GM19023 (cell line): Measurements from ENCODE around the gene MRPL54.

Experiments used
- ATAC-seq: cut with Tn5 transposase; IDR thresholded peaks from one replicate; pipeline ENCODE4 v1.9.1; 2021; ENCODE audit warnings: mild to moderate bottlenecking, moderate library complexity; ENCODE audit not compliant: unreplicated experiment

MRPL54 gene

GRCh38 chr19:3762501-3763459, at the start of gene MRPL54:
MRPL54 (plus strand) TSS chr19:3762682; CDS start chr19:3762701, 19 bp downstream.
- peak; percentile 82 for ATAC-seq

GRCh38 chr19:3716147-3716668, 46.3 kb upstream of the MRPL54 start:
- no peak for ATAC-seq

DNA sequence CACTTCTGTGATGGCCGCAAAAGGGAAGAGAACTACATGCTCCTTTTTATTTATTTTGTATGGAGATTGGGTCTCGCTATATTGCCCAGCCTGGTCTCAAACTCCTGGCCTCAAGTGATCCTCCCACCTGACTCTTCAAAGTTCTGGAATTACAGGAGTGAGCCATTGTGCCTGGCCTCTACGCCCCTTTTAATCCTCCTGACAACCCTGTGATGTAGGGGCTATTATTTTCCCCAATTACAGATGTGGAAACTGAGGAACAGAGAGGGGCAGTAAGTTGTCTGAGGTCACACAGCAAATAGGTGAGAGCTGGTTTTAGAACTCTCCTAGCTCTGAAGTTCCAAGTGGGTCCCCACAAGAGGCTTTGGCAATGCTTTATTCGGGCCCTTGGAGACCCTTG, 42.6 kb upstream of the MRPL54 start:
- ATAC-seq = no peak

GRCh38 chr19:3720349-3720917, 42.0 kb upstream of the MRPL54 start:
- ATAC-seq = no peak

GRCh38 chr19:3721131-3721886, 41.2 kb upstream of the MRPL54 start:
- no peak for ATAC-seq

GRCh38 chr19:3721887-3722442, 40.5 kb upstream of the MRPL54 start:
- no peak for ATAC-seq

DNA sequence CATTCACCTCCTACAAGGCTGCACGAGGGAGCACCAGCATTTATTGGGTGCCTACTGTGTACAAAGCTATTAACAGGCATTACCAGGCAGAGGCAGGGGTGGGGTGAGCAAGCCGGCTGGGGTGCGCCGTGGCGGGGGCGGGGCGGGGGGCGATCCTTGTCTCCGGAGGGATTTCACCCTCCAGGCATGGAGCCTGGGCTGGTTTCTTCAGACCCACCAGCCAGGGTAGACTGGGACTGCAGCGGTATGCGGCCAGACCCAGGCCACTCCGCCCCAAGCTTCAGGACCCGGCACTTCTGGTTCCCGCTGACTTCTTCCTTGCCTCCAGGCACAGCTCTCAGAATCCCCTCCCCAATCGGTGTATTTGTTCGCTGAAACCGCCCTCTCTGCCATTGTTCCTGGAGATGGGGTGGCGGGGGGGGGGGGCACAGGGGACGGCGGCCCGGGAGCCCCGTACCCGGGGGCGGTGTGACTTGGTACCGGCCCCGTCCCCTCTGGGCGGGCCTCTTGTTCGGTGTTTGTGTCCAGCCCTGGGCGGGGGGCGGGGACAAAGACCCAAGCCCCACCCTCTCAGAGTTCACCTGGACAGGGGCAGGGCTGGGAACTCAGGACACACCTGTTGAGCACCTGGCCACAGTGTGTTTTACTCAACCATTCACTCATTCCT, 39.9 kb upstream of the MRPL54 start:
- no peak for ATAC-seq

DNA sequence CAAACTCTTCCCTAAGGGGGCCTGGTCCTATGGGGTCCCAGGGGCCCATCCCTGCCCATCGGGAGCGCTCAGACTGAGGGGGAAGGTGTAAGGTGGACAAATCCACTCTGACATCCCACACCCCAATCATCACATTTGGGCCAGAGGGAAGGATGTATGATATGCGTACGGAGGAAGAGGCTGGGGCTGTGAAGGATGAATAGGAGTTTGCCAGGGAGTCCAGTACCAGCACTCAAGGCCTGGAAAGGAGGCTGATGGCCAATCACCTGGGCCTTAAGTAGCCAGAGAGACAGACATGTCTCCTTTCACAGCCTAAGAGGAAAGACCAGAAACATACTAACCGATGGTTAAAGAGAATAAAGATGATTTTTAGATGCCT, 39.4 kb upstream of the MRPL54 start:
- ATAC-seq = no peak

DNA sequence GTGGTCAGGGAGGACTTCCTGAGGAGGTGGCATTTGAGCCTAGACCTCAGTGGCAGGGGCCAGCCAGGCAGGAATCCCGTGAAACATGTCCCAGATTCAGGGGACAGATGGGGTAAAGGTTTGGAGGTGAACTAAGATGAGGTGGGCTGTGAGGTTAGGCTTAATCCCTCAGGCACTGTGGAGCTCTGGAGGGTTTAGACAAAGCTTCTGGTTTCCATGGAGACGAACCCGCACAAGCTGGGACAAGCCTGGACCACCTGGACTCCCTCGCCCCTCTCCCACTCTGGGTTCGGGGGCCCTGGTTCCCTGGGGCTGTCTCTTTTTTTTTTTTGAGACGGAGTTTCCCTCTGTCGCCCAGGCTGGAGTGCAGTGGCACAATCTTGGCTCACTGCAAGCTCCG, 38.6 kb upstream of the MRPL54 start:
- no peak for ATAC-seq

DNA sequence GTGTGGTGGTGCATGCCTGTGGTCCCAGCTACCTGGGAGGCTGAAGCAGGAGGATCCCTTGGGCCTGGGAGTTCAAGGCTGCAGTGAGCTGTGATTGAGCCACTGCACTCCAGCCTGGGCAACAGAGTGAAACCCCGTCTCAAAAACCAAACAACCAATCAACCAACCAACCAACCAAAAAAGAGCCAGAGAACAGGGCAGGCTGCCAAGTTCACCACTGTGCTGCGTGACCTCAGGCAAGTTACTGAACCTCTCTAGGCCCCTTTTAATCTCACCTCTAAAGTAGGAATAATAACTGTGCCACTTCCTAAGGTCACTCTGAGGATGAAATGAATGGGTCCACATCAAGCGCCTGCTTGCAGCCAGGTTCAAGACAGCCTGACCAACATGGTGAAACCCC, 37.4 kb upstream of the MRPL54 start:
- no peak for ATAC-seq

DNA sequence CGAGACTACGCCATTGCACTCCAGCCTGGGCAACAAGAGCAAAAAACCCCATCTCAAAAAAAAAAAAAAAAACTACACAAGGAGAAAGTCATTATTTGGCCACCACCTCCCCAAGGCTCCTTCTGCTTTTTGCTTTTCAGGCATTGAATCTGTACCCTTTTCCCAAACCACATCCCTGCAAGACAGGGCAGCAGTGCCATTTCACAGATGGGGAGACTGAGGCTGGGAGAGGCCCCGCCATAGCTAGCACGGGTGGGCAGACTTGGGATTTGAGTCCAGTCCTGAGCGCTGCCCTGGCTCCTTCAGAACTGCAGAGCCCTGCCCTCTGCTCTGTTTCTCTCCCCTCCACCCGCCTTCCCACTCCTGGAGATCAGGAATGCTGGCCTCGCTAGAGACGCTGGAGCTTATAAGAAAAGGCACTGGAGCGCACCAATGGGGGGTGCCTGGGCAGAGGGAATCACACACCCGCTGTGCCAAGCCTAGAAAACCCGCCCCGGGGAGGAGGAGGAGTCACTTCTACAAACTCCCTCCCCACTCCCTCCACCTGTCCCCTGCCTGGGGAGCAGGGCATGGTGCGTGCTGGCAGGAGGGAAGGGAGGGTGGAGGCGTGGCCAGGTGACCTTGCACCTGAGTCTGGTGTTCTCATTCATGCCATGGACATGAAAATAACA, 36.7 kb upstream of the MRPL54 start:
- ATAC-seq = no peak

DNA sequence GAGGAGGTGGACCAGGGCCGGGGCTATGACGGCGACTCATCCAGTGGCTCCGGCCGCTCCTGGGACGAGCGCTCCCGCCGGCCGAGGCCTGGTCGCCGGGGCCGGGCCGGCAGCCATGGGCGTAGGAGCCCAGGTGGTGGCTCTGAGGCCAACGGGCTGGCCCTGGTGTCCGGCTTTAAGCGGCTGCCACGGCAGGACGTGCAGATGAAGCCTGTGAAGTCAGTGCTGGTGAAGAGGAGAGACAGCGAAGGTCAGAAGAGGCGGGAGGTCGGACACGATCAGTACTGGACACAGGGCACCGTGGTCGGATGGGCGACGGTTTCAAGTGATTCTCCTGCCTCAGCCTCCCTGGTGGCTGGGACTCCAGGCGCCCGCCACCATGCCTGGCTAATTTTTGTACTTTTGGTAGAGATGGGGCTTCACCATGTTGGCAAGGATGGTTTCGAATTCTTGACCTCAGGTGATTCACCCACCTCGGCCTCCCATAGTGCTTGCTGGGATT, 32.0 kb upstream of the MRPL54 start:
- ATAC-seq = no peak

DNA sequence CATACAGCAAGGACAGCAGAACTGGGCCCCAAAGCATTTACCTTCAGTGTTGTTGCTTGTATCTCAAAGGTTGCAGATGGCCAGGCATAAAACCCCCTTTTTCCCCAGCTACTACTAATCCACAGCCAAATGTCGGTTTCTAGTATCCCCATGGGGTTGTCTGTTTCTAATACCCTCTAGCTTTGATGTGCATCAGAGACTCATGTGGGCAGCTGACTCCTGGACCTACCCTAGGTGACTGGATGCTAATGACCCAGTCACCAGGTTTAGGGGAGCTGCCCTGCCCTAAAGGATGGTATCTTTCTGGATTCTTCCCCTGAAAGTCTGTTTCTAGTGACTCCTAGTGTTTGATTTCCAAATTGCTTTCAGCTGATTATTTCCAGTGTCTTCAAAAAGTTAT, 30.4 kb upstream of the MRPL54 start:
- ATAC-seq = no peak

- no peak for ATAC-seq
Measured at GRCh38 chr19:3733549-3734309, 28.8 kb upstream of the MRPL54 start.

GRCh38 chr19:3734310-3734600, 28.2 kb upstream of the MRPL54 start:
- ATAC-seq = no peak

- no peak for ATAC-seq
Measured at GRCh38 chr19:3736106-3736724, 26.3 kb upstream of the MRPL54 start.

GRCh38 chr19:3737487-3738205, 24.8 kb upstream of the MRPL54 start:
- no peak for ATAC-seq
